ENCODE measurements around the gene ZNF672. TPM values are rescaled to one million over a fixed set of nuclear protein-coding genes. Genes with fewer than 3 reads are reported as not detected.
A peak's percentile ranks its signal among the peaks of the same experiment; 100 is the strongest.

Gene ZNF672
- total RNA-seq, 2 donors from 2014 or later, result 55.3 to 59.1 TPM

GRCh38 chr1:248804771-248805681 is 33.0 kb upstream of the ZNF672 start:
- no peak for TF ChIP-seq CTCF (IDR thresholded peaks at IDR 0.05)
- Histone ChIP-seq H3K36me3 (no peaks in the 10 kb centered on the region), H3K9me3 (no peaks in the 10 kb centered on the region), H3K27ac (no peak overlapping the region), H3K27me3 (no peaks in the 10 kb centered on the region), H3K4me3 (no peak overlapping the region), H3K4me1 (peaks cover 0 to 1% of the 10 kb centered on the region in 2 donors)
- no peak for DNase-seq (ENCODE audit: low spot score)

- Histone ChIP-seq H3K4me3 (no peak overlapping the region), H3K9me3 (no peaks in the 10 kb centered on the region), H3K36me3 (no peaks in the 10 kb centered on the region), H3K27me3 (no peaks in the 10 kb centered on the region), H3K27ac (no peak overlapping the region), H3K4me1 (peaks cover 0 to 10% of the 10 kb centered on the region in 2 donors)
- no peak for DNase-seq (ENCODE audit: low spot score)
- TF ChIP-seq CTCF (IDR thresholded peaks at IDR 0.05), result no peak
Measured at GRCh38 chr1:248805876-248806275, 32.1 kb upstream of the ZNF672 start.

- Histone ChIP-seq H3K4me1 (peaks cover 0 to 17% of the 10 kb centered on the region in 2 donors), H3K9me3 (no peaks in the 10 kb centered on the region), H3K27ac (no peak overlapping the region), H3K27me3 (no peaks in the 10 kb centered on the region), H3K4me3 (no peak overlapping the region), H3K36me3 (peaks cover 13% of the 10 kb centered on the region)
- no peak for DNase-seq (ENCODE audit: low spot score)
- peak; percentile 36 to 79 for TF ChIP-seq CTCF (IDR thresholded peaks at IDR 0.05)
Measured at GRCh38 chr1:248807067-248807737, 30.8 kb upstream of the ZNF672 start.

- H3K4me1 ChIP-seq, result peaks cover 0 to 17% of the 10 kb centered on the region in 2 donors
- peak; percentile 23 for DNase-seq (ENCODE audit: low spot score)
- H3K9me3 ChIP-seq, result no peaks in the 10 kb centered on the region
- no peak overlapping the region for H3K27ac ChIP-seq
- H3K36me3 ChIP-seq, result peaks cover 30% of the 10 kb centered on the region
- H3K4me3 ChIP-seq, result no peak overlapping the region
- no peaks in the 10 kb centered on the region for H3K27me3 ChIP-seq
- no peak for TF ChIP-seq CTCF (IDR thresholded peaks at IDR 0.05)
Measured at GRCh38 chr1:248808876-248809275, 29.1 kb upstream of the ZNF672 start.

- peaks cover 0 to 17% of the 10 kb centered on the region in 2 donors for H3K4me1 ChIP-seq
- no peaks in the 10 kb centered on the region for H3K27me3 ChIP-seq
- H3K9me3 ChIP-seq, result no peaks in the 10 kb centered on the region
- no peak overlapping the region for H3K4me3 ChIP-seq
- no peak for TF ChIP-seq CTCF (IDR thresholded peaks at IDR 0.05)
- H3K36me3 ChIP-seq, result peaks cover 43% of the 10 kb centered on the region
- peak; percentile 53 for DNase-seq (ENCODE audit: low spot score)
- H3K27ac ChIP-seq, result no peak overlapping the region
Measured at GRCh38 chr1:248810000-248810726, 27.9 kb upstream of the ZNF672 start.

Data from right atrium auricular region (tissue), 2 donors.